GM23338 (cell line): Measurements from ENCODE around the gene DLK1. TPM values are rescaled to one million over a fixed set of nuclear protein-coding genes. Genes with fewer than 3 reads are reported as not detected.

Experiments
- ATAC-seq: fragments of 200-7000 bp; cut with Tn5 transposase; 3 replicates; pipeline ENCODE4 v1.9.1; 2020
- DNase-seq: peaks from one replicate; pipeline ENCODE4 v3.0.0-alpha.2; 2015; ENCODE audit warnings: low spot score
- H2AFZ ChIP-seq: fragments of 200-600 bp; sonication (generic); 2 replicates; pipeline ENCODE4 v1.8.0; 2016; ENCODE audit warnings: antibody characterized with exemption, mild to moderate bottlenecking, moderate library complexity
- H3F3A ChIP-seq: fragments of 200-600 bp; sonication (generic); replicated peaks from 2 replicates; pipeline ENCODE4 v1.8.0; 2017; ENCODE audit warnings: antibody characterized with exemption, mixed run types, low read depth
- H3K27ac ChIP-seq: fragments of 200-600 bp; sonication (generic); 2 replicates; pipeline ENCODE4 v1.6.1; 2016; ENCODE audit warnings: low read depth
- H3K27me3 ChIP-seq: fragments of 200-600 bp; sonication (generic); 2 replicates; pipeline ENCODE4 v1.8.0; 2016; ENCODE audit warnings: mild to moderate bottlenecking, mixed run types, moderate library complexity; ENCODE audit not compliant: insufficient read depth
- H3K36me3 ChIP-seq: fragments of 200-600 bp; sonication (generic); 2 replicates; pipeline ENCODE4 v1.8.0; 2016; ENCODE audit warnings: mild to moderate bottlenecking; ENCODE audit not compliant: insufficient read depth
- H3K4me1 ChIP-seq: fragments of 200-600 bp; sonication (generic); 2 replicates; pipeline ENCODE4 v1.8.0; 2016; ENCODE audit warnings: mild to moderate bottlenecking, moderate library complexity; ENCODE audit not compliant: insufficient read depth
- H3K4me2 ChIP-seq: fragments of 200-600 bp; sonication (generic); 2 replicates; pipeline ENCODE4 v1.7.1; 2017; ENCODE audit warnings: mixed run types
- H3K4me3 ChIP-seq: fragments of 200-600 bp; sonication (generic); 2 replicates; pipeline ENCODE4 v1.6.1; 2016; ENCODE audit warnings: mixed run types
- H3K79me2 ChIP-seq: fragments of 200-600 bp; sonication (generic); replicated peaks from 2 replicates; pipeline ENCODE4 v1.8.0; 2017; ENCODE audit warnings: mild to moderate bottlenecking; ENCODE audit not compliant: insufficient read depth
- H3K9me2 ChIP-seq: fragments of 200-600 bp; sonication (generic); 2 replicates; pipeline ENCODE4 v1.8.0; 2017; ENCODE audit not compliant: insufficient read depth
- H4K20me1 ChIP-seq: fragments of 200-600 bp; sonication (generic); replicated peaks from 2 replicates; pipeline ENCODE4 v1.8.0; 2017; ENCODE audit warnings: mild to moderate bottlenecking; ENCODE audit not compliant: insufficient read depth
- H3K27ac Mint-ChIP-seq: 2 replicates; pipeline ENCODE4 v1.8.0; 2020; ENCODE audit warnings: inconsistent platforms, mild to moderate bottlenecking, moderate library complexity, mixed read lengths
- H3K27me3 Mint-ChIP-seq: 3 replicates; pipeline ENCODE4 v1.8.0; 2022; ENCODE audit warnings: low read depth, mild to moderate bottlenecking, moderate library complexity, mixed read lengths, inconsistent platforms; ENCODE audit not compliant: insufficient read depth, poor library complexity
- H3K36me3 Mint-ChIP-seq: 3 replicates; pipeline ENCODE4 v1.8.0; 2021; ENCODE audit warnings: low read depth, mild to moderate bottlenecking, inconsistent platforms, moderate library complexity, mixed read lengths
- H3K4me1 Mint-ChIP-seq: 3 replicates; pipeline ENCODE4 v1.8.0; 2020; ENCODE audit warnings: mild to moderate bottlenecking, inconsistent platforms, mixed read lengths
- H3K4me3 Mint-ChIP-seq: 3 replicates; pipeline ENCODE4 v1.8.0; 2021; ENCODE audit warnings: moderate library complexity, mild to moderate bottlenecking, inconsistent platforms, mixed read lengths
- H3K9me3 Mint-ChIP-seq: 3 replicates; pipeline ENCODE4 v1.8.0; 2020; ENCODE audit warnings: moderate library complexity, mild to moderate bottlenecking, inconsistent platforms, mixed read lengths
- CREB1 ChIP-seq: fragments of 250-450 bp; sonication (Bioruptor Pico); IDR thresholded peaks from 2 replicates; pipeline ENCODE4 v1.5.0; 2020; ENCODE audit warnings: low read depth, mild to moderate bottlenecking, moderate library complexity
- CTCF ChIP-seq, 2 experiments: fragments of 200-600 bp in 1 of 2; sonication (generic) in 1 of 2; conservative IDR thresholded peaks; 2 replicates each; pipeline versions ENCODE4 v1.5.1 to v1.6.1; 2016 to 2017; ENCODE audit warnings: antibody characterized with exemption in 2 of 2, low read depth in 2 of 2, mild to moderate bottlenecking in 2 of 2, moderate library complexity in 1 of 2
- EZH2 ChIP-seq: fragments of 200-600 bp; sonication (generic); IDR thresholded peaks from one replicate; pipeline ENCODE4 v1.8.0; 2017; ENCODE audit warnings: antibody characterized with exemption, mild to moderate bottlenecking, low read depth; ENCODE audit not compliant: unreplicated experiment
- JUNB ChIP-seq: IDR thresholded peaks from one replicate; pipeline ENCODE4 v1.6.1; 2016; ENCODE audit warnings: antibody characterized with exemption; ENCODE audit not compliant: unreplicated experiment
- NANOG ChIP-seq: IDR thresholded peaks from 2 replicates; pipeline ENCODE4 v1.6.1; 2016; ENCODE audit warnings: antibody characterized with exemption, borderline replicate concordance
- POLR2AphosphoS5 ChIP-seq: IDR thresholded peaks from 2 replicates; pipeline ENCODE4 v1.6.1; 2016; ENCODE audit warnings: antibody characterized with exemption, low read depth
- REST ChIP-seq: IDR thresholded peaks from one replicate; pipeline ENCODE4 v1.6.1; 2018; ENCODE audit warnings: antibody characterized with exemption; ENCODE audit not compliant: unreplicated experiment
- STAT1 ChIP-seq: IDR thresholded peaks from one replicate; pipeline ENCODE4 v1.6.1; 2016; ENCODE audit warnings: antibody characterized with exemption; ENCODE audit not compliant: unreplicated experiment
- ZNF331 ChIP-seq: fragments of 250-450 bp; sonication (Bioruptor Pico); IDR thresholded peaks from 2 replicates; pipeline ENCODE4 v1.5.0; 2020; ENCODE audit warnings: low read depth, mild to moderate bottlenecking, moderate library complexity
- ZNF462 ChIP-seq: fragments of 250-450 bp; sonication (Bioruptor Pico); IDR thresholded peaks from 2 replicates; pipeline ENCODE4 v1.5.0; 2020; ENCODE audit warnings: mild to moderate bottlenecking, moderate library complexity
- polyA plus RNA-seq: library from polyadenylated mRNA; unstranded; fragments of >200 nt; fragmentation: Nextera tagmentation; extraction: Ambion mirVana; gene quantifications from 2 replicates; pipeline ENCODE4 v1.2.1, GENCODE V29; 2016
- total RNA-seq: library from RNA; depleted of rRNA; stranded (reverse); fragments of >200 nt; shearing (Covaris generic); gene quantifications from 2 replicates; pipeline ENCODE4 v1.2.3, GENCODE V29; 2014

The DLK1 gene
- total and polyA plus RNA-seq, 2 experiments from 2014 or later, result 1.1 to 1.2 TPM

GRCh38 chr14:100765991-100766390 lies 39.3 kb downstream of the DLK1 start:
- DNase-seq (no peak), ATAC-seq (no peak)
- H3K4me1 Mint-ChIP-seq, result peaks cover 8% of the 10 kb centered on the region; the same call in 2 of the 3 replicates
- H3K27ac Mint-ChIP-seq, result no peak overlapping the region
- H3K27ac ChIP-seq, result no peak overlapping the region
- H3K4me1 ChIP-seq, result no peaks in the 10 kb centered on the region
- no peaks in the 10 kb centered on the region for H3K27me3 ChIP-seq
- H3K4me3 Mint-ChIP-seq, result no peak overlapping the region
- H2AFZ ChIP-seq, result no peak overlapping the region
- H3K79me2 ChIP-seq, result no peaks in the 10 kb centered on the region
- H3F3A ChIP-seq, result no peaks in the 10 kb centered on the region
- no peak for TF ChIP-seq STAT1
- no peak for TF ChIP-seq CTCF (conservative IDR thresholded peaks at IDR 0.05; ENCODE audit: low read depth in 2 of 2)
- TF ChIP-seq EZH2, result no peak
- TF ChIP-seq ZNF331 (CRISPR knock-in tag), result no peak
- TF ChIP-seq ZNF462 (CRISPR knock-in tag), result no peak
- TF ChIP-seq POLR2AphosphoS5, result no peak
- no peak for TF ChIP-seq NANOG
- TF ChIP-seq JUNB, result no peak
- TF ChIP-seq CREB1, result no peak
- no peak for TF ChIP-seq REST
- H3K36me3 Mint-ChIP-seq, result peaks cover 9% of the 10 kb centered on the region
- peaks cover 14% of the 10 kb centered on the region for H3K9me3 Mint-ChIP-seq
- H3K9me2 ChIP-seq, result peaks cover 3% of the 10 kb centered on the region; the same call in 1 of the 2 replicates
- no peak overlapping the region for H3K4me3 ChIP-seq
- no peaks in the 10 kb centered on the region for H3K27me3 Mint-ChIP-seq
- H3K4me2 ChIP-seq, result no peak overlapping the region
- no peaks in the 10 kb centered on the region for H3K36me3 ChIP-seq
- no peaks in the 10 kb centered on the region for H4K20me1 ChIP-seq
